Measurements from ENCODE around the gene PBXIP1. TPM values are rescaled to one million over a fixed set of nuclear protein-coding genes. Genes with fewer than 3 reads are reported as not detected.
"Not testable (repeated sequence)": the region's sequence is repeated elsewhere in the genome, so short reads cannot be mapped to it uniquely, and the experiment has no call there.

Gene PBXIP1
- total and polyA plus RNA-seq, 7 donors = 8.3 to 251 (median 178) TPM

DNA sequence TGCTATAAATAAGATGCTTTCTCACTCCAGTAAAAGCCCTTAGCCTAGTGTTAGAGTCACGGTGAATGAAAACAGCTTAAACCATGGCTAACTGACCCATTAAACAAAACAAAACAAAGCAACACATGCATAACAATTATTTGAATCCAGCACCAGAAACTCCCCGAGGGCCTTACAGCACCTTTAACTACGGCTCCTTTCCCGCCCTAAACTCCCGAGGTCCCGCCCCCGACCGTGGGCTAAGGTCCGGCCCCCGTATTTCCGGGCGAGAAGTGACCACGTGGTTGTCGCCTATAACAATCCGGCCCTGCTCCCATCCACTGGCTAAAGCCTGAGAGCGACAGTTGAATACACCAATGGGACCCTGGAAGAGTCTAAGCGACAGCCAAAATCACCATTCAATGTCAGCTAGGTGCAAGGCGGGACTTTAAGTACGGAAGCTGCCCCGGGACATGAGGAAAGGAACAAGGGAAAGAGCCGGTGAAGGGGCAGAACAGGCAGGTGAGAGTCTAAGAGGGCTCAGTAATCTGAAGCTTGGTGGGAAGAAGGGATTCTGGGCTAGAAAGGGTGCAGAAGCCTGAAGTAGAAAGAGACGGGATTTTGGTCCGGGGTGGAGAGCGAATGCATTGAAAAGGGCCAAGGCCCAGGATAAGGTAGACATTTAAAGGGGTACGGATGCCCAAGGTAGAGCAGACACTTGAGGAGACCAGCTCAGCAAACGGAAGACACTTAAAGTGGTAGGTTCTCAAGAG is 27.2 kb upstream of the PBXIP1 start, which contains the start of gene FLAD1:
Gene FLAD1, plus strand, starts transcription at position 448 of the 752 bp plus-strand sequence. CDS start 351 bp downstream, outside the sequence.
- Histone ChIP-seq H3K4me1 (peaks cover 0 to 23% (median 20%) of the 10 kb centered on the region in 4 donors), H3K4me3 (peak within 1 kb of the TSS; percentile 56 to 78 (median 63)), H3K27ac (peak within 1 kb of the TSS; percentile 78 to 84 (median 80)), H3K36me3 (peaks cover 7 to 23% (median 10%) of the 10 kb centered on the region in 4 donors), H3K9me3 (no peaks in the 10 kb centered on the region), H3K27me3 (no peaks in the 10 kb centered on the region)
- peak in 1 of 2 donors; percentile 32 for TF ChIP-seq POLR2A (IDR thresholded peaks at IDR 0.05)
- TF ChIP-seq POLR2AphosphoS5 (IDR thresholded peaks at IDR 0.05) = peak in 3 of 4 donors; percentile 68 to 75 (median 74)
- TF ChIP-seq, protein P1, sequence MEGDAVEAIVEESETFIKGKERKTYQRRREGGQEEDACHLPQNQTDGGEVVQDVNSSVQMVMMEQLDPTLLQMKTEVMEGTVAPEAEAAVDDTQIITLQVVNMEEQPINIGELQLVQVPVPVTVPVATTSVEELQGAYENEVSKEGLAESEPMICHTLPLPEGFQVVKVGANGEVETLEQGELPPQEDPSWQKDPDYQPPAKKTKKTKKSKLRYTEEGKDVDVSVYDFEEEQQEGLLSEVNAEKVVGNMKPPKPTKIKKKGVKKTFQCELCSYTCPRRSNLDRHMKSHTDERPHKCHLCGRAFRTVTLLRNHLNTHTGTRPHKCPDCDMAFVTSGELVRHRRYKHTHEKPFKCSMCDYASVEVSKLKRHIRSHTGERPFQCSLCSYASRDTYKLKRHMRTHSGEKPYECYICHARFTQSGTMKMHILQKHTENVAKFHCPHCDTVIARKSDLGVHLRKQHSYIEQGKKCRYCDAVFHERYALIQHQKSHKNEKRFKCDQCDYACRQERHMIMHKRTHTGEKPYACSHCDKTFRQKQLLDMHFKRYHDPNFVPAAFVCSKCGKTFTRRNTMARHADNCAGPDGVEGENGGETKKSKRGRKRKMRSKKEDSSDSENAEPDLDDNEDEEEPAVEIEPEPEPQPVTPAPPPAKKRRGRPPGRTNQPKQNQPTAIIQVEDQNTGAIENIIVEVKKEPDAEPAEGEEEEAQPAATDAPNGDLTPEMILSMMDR (IDR thresholded peaks at IDR 0.05) = no peak
- TF ChIP-seq EP300 (IDR thresholded peaks at IDR 0.05) = no peak
- 0% methylated on average over 26 of the region's 26 CpGs for WGBS, 2 donors
- peak; percentile 99 for DNase-seq
- intact Hi-C loops (cut with DNase I) = no loop called here

DNA sequence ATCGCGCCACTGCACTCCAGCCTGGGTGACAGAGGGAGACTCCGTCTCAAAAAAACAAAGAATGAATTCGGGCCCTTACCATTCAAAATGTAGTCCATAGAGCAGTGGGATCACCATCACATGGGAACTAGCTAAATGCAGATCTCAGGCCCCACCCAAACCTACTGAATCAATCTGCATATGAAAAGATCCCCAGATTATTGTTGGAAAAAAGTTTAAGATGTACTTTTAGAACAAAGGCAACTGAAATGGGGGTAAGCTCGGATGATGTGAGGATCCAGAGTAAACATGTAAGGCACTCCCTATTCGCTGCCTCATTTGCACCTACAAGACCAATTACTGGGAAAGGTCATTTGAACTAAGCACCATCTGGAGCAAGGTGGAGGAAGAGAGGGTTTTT is 26.4 kb upstream of the PBXIP1 start:
- TF ChIP-seq POLR2A (IDR thresholded peaks at IDR 0.05) = no peak
- TF ChIP-seq, protein P1 (IDR thresholded peaks at IDR 0.05) = no peak
- H3K4me3 ChIP-seq = peak overlapping the region; percentile 28 to 78 (median 62)
- intact Hi-C loops (cut with DNase I) = no loop called here
- WGBS, 2 donors = 64 to 70% methylated on average over 6 of the region's 6 CpGs
- H3K9me3 ChIP-seq = no peaks in the 10 kb centered on the region
- H3K27me3 ChIP-seq = no peaks in the 10 kb centered on the region
- peak overlapping the region in 3 of 4 donors; percentile 63 to 84 (median 80) for H3K27ac ChIP-seq
- peaks cover 0 to 16% (median 2%) of the 10 kb centered on the region in 4 donors for H3K36me3 ChIP-seq
- no peak for DNase-seq
- peaks cover 0 to 23% (median 20%) of the 10 kb centered on the region in 4 donors for H3K4me1 ChIP-seq

DNA sequence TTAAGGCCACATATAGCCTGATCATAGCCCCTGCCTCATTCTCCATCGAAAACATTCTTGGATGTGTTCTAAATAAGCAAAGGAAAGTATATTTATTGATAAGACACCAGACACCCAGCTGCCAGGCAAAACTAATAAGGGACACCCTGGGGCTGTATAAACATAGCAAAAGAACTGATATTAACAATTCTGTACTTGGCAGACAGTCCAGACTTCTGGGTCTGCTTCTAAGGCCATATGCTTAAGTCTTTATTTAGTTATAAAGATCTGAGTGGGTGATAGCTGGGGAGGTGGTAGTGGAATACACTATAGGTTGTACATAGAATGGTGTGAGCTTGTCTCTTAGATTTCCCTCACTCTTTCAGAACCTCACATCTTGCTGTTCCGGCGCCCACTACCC is 22.5 kb upstream of the PBXIP1 start:
- WGBS, 2 donors = 95% methylated on average over 3 of the region's 3 CpGs
- TF ChIP-seq POLR2AphosphoS5 (IDR thresholded peaks at IDR 0.05) = no peak
- TF ChIP-seq POLR2A (IDR thresholded peaks at IDR 0.05) = no peak
- TF ChIP-seq EP300 (IDR thresholded peaks at IDR 0.05) = no peak
- TF ChIP-seq, protein P1 (IDR thresholded peaks at IDR 0.05) = no peak
- peaks cover 0 to 19% (median 13%) of the 10 kb centered on the region in 4 donors for H3K4me1 ChIP-seq
- no peak overlapping the region for H3K4me3 ChIP-seq
- H3K9me3 ChIP-seq = no peaks in the 10 kb centered on the region
- DNase-seq = no peak
- no peak overlapping the region for H3K27ac ChIP-seq
- H3K36me3 ChIP-seq = peaks cover 0 to 10% (median 0%) of the 10 kb centered on the region in 4 donors
- intact Hi-C loops (cut with DNase I) = no loop called here
- no peaks in the 10 kb centered on the region for H3K27me3 ChIP-seq

DNA sequence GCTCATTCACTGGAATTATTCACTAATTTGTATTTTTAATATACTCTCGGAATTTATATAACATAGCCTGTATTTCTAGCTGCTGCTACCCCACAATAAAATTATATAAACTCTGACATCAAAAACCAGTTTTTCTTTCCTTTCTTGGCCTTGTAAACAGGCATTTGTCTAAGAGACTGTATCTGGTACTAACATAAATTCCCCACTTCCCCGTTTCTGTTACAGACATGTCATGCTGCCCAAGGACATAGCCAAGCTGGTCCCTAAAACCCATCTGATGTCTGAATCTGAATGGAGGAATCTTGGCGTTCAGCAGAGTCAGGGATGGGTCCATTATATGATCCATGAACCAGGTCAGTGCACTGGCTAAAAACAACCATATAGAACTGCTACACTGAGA is 21.9 kb upstream of the PBXIP1 start:
- intact Hi-C loops (cut with DNase I); DNase-seq; H3K4me3 ChIP-seq; H3K27me3 ChIP-seq; H3K9me3 ChIP-seq; H3K27ac ChIP-seq; H3K36me3 ChIP-seq: not testable (repeated sequence)
- peaks cover 0 to 24% (median 18%) of the 10 kb centered on the region in 4 donors for H3K4me1 ChIP-seq
- WGBS, 2 donors = 66 to 67% methylated on average over 3 of the region's 3 CpGs

DNA sequence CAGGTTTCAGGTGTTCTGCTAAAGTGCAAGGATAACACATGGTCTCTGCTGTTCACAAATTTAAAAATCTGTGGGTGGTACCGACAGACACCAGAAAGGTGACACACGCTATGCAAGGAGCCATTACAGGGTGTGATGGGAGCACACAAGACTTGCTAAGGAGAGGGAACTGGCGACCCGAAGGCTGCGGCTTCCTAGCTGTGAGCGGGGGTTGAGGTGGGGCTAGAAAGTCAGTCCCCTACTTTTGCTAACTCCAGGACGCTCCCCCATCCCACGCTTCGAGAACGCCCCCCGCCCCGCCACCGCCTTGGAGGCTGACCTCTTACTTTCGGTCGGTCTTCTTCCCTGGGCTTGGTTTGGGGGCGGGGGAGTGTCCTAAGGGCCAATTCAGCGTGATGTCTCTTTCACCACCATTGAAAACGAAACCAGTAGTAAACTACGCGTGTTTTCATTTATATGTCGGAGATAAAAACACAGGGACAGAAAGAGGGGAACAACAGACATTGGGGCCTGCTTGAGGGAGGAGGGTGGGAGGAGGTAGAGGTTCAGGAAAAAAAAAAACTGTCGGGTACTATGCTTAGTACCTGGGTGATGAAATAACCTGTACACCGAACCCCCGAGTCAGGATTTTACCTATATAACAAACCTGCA is 19.6 kb upstream of the PBXIP1 start:
- peak overlapping the region; percentile 46 to 77 (median 70) for H3K4me3 ChIP-seq
- no peaks in the 10 kb centered on the region for H3K27me3 ChIP-seq
- intact Hi-C loops (cut with DNase I) = loop anchor here (1.0 kb wide), 1 partner anchor 42 kb away; no protein-coding TSS in a partner anchor
- peak overlapping the region; percentile 95 to 98 (median 96) for H3K27ac ChIP-seq
- H3K4me1 ChIP-seq = peaks cover 0 to 38% (median 33%) of the 10 kb centered on the region in 4 donors
- no peak for TF ChIP-seq EP300 (IDR thresholded peaks at IDR 0.05)
- no peak for TF ChIP-seq POLR2A (IDR thresholded peaks at IDR 0.05)
- TF ChIP-seq, protein P1 (IDR thresholded peaks at IDR 0.05) = no peak
- TF ChIP-seq POLR2AphosphoS5 (IDR thresholded peaks at IDR 0.05) = peak in 1 of 4 donors; percentile 27
- DNase-seq = peak; percentile 86
- H3K36me3 ChIP-seq = peaks cover 0 to 10% (median 0%) of the 10 kb centered on the region in 4 donors
- WGBS, 2 donors = 0 to 1% methylated on average over 24 of the region's 24 CpGs
- no peaks in the 10 kb centered on the region for H3K9me3 ChIP-seq
